Stimulated activated CD8-positive, alpha-beta memory T cell treated with anti-CD3 and anti-CD28 coated beads, Interleukin-15, amount 100 ng/mL, for 1 hour (primary cell): ENCODE data around the gene UBA3.

ENCODE experiments used
- DNase-seq: peaks from one replicate; pipeline ENCODE4 v3.0.0-alpha.2; 2020; ENCODE audit warnings: low read depth

Gene UBA3

GRCh38 chr3:69011096-69011730 is 69.0 kb downstream of the UBA3 start:
- DNase-seq: no peak

DNA sequence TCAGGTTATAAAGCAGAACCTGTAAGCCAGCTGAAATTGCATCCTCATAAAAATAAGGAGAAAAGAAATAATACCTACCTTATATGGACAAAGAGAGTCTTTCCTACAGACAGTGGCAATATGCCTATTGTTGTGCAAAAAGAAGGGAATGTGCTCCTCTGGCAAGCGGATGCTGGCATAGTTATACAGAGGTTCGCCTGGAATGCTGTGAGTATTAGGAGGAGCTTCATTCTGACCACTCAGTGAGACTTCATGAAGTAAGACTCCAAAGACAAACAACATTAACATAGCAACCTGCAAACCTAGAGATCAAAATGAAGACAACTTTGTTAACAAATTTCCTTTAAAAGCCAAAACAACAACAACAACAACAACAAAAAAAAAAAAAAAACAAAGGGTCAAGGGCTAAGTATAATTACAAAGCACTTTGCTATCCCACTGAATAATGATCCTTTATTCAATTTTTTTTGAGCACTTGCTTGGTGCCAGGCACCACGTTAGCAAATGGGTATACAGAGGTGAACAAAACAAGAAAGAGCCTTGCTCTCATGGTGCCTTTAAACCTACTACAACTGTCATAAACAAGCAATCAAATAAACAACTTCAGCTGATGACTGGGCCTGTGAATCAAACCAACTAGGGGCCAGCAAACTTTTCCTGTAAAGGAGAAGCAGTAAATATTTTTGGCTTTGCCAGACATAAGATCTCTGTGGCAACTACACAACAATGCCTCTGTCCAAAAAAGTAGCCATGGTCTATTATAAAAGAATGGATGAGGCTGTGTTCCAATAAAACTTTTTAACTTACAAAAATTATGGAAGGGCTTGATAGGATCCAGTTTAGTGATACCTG is 70.4 kb downstream of the UBA3 start:
- DNase-seq: no peak

DNA sequence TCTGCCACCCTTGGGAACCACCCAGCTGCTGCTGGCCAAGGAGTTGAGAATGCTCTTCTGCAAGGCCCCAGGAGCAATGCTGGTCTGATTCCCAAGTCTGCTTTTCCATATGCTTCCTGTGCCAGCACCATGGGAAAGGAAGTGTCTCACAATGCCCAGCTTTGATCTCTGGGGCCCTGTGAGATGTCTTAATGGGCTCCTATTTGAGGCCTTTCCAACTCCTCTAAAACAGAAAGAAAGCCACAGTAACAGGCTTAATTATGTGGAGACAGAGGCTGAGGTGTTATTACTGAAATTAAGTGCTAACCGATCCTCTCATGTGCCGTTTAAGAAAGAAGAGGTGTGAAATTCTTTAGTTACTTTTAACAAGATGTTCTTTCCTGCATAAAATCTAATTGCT is 71.2 kb downstream of the UBA3 start:
- DNase-seq: no peak

GRCh38 chr3:69005791-69006482 is 74.2 kb downstream of the UBA3 start:
- no peak for DNase-seq

- DNase-seq: no peak
Measured at GRCh38 chr3:69005071-69005790, 74.9 kb downstream of the UBA3 start.
